GM23338 (cell line): ENCODE data around the gene LRBA. TPM values are rescaled to one million over a fixed set of nuclear protein-coding genes. Genes with fewer than 3 reads are reported as not detected.

ENCODE experiments used
- ATAC-seq: fragments of 200-7000 bp; cut with Tn5 transposase; 3 replicates; pipeline ENCODE4 v1.9.1; 2020
- DNase-seq: peaks from one replicate; pipeline ENCODE4 v3.0.0-alpha.2; 2015; ENCODE audit warnings: low spot score
- H2AFZ ChIP-seq: fragments of 200-600 bp; sonication (generic); 2 replicates; pipeline ENCODE4 v1.8.0; 2016; ENCODE audit warnings: antibody characterized with exemption, mild to moderate bottlenecking, moderate library complexity
- H3F3A ChIP-seq: fragments of 200-600 bp; sonication (generic); replicated peaks from 2 replicates; pipeline ENCODE4 v1.8.0; 2017; ENCODE audit warnings: antibody characterized with exemption, mixed run types, low read depth
- H3K27ac ChIP-seq: fragments of 200-600 bp; sonication (generic); 2 replicates; pipeline ENCODE4 v1.6.1; 2016; ENCODE audit warnings: low read depth
- H3K27me3 ChIP-seq: fragments of 200-600 bp; sonication (generic); 2 replicates; pipeline ENCODE4 v1.8.0; 2016; ENCODE audit warnings: mild to moderate bottlenecking, mixed run types, moderate library complexity; ENCODE audit not compliant: insufficient read depth
- H3K36me3 ChIP-seq: fragments of 200-600 bp; sonication (generic); 2 replicates; pipeline ENCODE4 v1.8.0; 2016; ENCODE audit warnings: mild to moderate bottlenecking; ENCODE audit not compliant: insufficient read depth
- H3K4me1 ChIP-seq: fragments of 200-600 bp; sonication (generic); 2 replicates; pipeline ENCODE4 v1.8.0; 2016; ENCODE audit warnings: mild to moderate bottlenecking, moderate library complexity; ENCODE audit not compliant: insufficient read depth
- H3K4me2 ChIP-seq: fragments of 200-600 bp; sonication (generic); 2 replicates; pipeline ENCODE4 v1.7.1; 2017; ENCODE audit warnings: mixed run types
- H3K4me3 ChIP-seq: fragments of 200-600 bp; sonication (generic); 2 replicates; pipeline ENCODE4 v1.6.1; 2016; ENCODE audit warnings: mixed run types
- H3K79me2 ChIP-seq: fragments of 200-600 bp; sonication (generic); replicated peaks from 2 replicates; pipeline ENCODE4 v1.8.0; 2017; ENCODE audit warnings: mild to moderate bottlenecking; ENCODE audit not compliant: insufficient read depth
- H3K9me2 ChIP-seq: fragments of 200-600 bp; sonication (generic); 2 replicates; pipeline ENCODE4 v1.8.0; 2017; ENCODE audit not compliant: insufficient read depth
- H4K20me1 ChIP-seq: fragments of 200-600 bp; sonication (generic); replicated peaks from 2 replicates; pipeline ENCODE4 v1.8.0; 2017; ENCODE audit warnings: mild to moderate bottlenecking; ENCODE audit not compliant: insufficient read depth
- H3K27ac Mint-ChIP-seq: 2 replicates; pipeline ENCODE4 v1.8.0; 2020; ENCODE audit warnings: inconsistent platforms, mild to moderate bottlenecking, moderate library complexity, mixed read lengths
- H3K27me3 Mint-ChIP-seq: 3 replicates; pipeline ENCODE4 v1.8.0; 2022; ENCODE audit warnings: low read depth, mild to moderate bottlenecking, moderate library complexity, mixed read lengths, inconsistent platforms; ENCODE audit not compliant: insufficient read depth, poor library complexity
- H3K36me3 Mint-ChIP-seq: 3 replicates; pipeline ENCODE4 v1.8.0; 2021; ENCODE audit warnings: low read depth, mild to moderate bottlenecking, inconsistent platforms, moderate library complexity, mixed read lengths
- H3K4me1 Mint-ChIP-seq: 3 replicates; pipeline ENCODE4 v1.8.0; 2020; ENCODE audit warnings: mild to moderate bottlenecking, inconsistent platforms, mixed read lengths
- H3K4me3 Mint-ChIP-seq: 3 replicates; pipeline ENCODE4 v1.8.0; 2021; ENCODE audit warnings: moderate library complexity, mild to moderate bottlenecking, inconsistent platforms, mixed read lengths
- H3K9me3 Mint-ChIP-seq: 3 replicates; pipeline ENCODE4 v1.8.0; 2020; ENCODE audit warnings: moderate library complexity, mild to moderate bottlenecking, inconsistent platforms, mixed read lengths
- CREB1 ChIP-seq: fragments of 250-450 bp; sonication (Bioruptor Pico); IDR thresholded peaks from 2 replicates; pipeline ENCODE4 v1.5.0; 2020; ENCODE audit warnings: low read depth, mild to moderate bottlenecking, moderate library complexity
- CTCF ChIP-seq, 2 experiments: fragments of 200-600 bp in 1 of 2; sonication (generic) in 1 of 2; conservative IDR thresholded peaks; 2 replicates each; pipeline versions ENCODE4 v1.5.1 to v1.6.1; 2016 to 2017; ENCODE audit warnings: antibody characterized with exemption in 2 of 2, low read depth in 2 of 2, mild to moderate bottlenecking in 2 of 2, moderate library complexity in 1 of 2
- ETS1 ChIP-seq: IDR thresholded peaks from 2 replicates; pipeline ENCODE4 v1.6.1; 2016; ENCODE audit warnings: antibody characterized with exemption
- EZH2 ChIP-seq: fragments of 200-600 bp; sonication (generic); IDR thresholded peaks from one replicate; pipeline ENCODE4 v1.8.0; 2017; ENCODE audit warnings: antibody characterized with exemption, mild to moderate bottlenecking, low read depth; ENCODE audit not compliant: unreplicated experiment
- JUNB ChIP-seq: IDR thresholded peaks from one replicate; pipeline ENCODE4 v1.6.1; 2016; ENCODE audit warnings: antibody characterized with exemption; ENCODE audit not compliant: unreplicated experiment
- POLR2AphosphoS5 ChIP-seq: IDR thresholded peaks from 2 replicates; pipeline ENCODE4 v1.6.1; 2016; ENCODE audit warnings: antibody characterized with exemption, low read depth
- REST ChIP-seq: IDR thresholded peaks from one replicate; pipeline ENCODE4 v1.6.1; 2018; ENCODE audit warnings: antibody characterized with exemption; ENCODE audit not compliant: unreplicated experiment
- STAT1 ChIP-seq: IDR thresholded peaks from one replicate; pipeline ENCODE4 v1.6.1; 2016; ENCODE audit warnings: antibody characterized with exemption; ENCODE audit not compliant: unreplicated experiment
- ZNF462 ChIP-seq: fragments of 250-450 bp; sonication (Bioruptor Pico); IDR thresholded peaks from 2 replicates; pipeline ENCODE4 v1.5.0; 2020; ENCODE audit warnings: mild to moderate bottlenecking, moderate library complexity
- polyA plus RNA-seq: library from polyadenylated mRNA; unstranded; fragments of >200 nt; fragmentation: Nextera tagmentation; extraction: Ambion mirVana; gene quantifications from 2 replicates; pipeline ENCODE4 v1.2.1, GENCODE V29; 2016
- total RNA-seq: library from RNA; depleted of rRNA; stranded (reverse); fragments of >200 nt; shearing (Covaris generic); gene quantifications from 2 replicates; pipeline ENCODE4 v1.2.3, GENCODE V29; 2014

LRBA gene
- total and polyA plus RNA-seq, 2 experiments from 2014 or later, result 23.3 to 126 TPM

- H3K36me3 ChIP-seq, result no peaks in the 10 kb centered on the region
- H2AFZ ChIP-seq, result no peak overlapping the region
- H3K9me2 ChIP-seq, result no peaks in the 10 kb centered on the region
- ATAC-seq (no peak), DNase-seq (no peak)
- H3K79me2 ChIP-seq, result no peaks in the 10 kb centered on the region
- peaks cover 14% of the 10 kb centered on the region; the same call in 2 of the 3 replicates for H3K36me3 Mint-ChIP-seq
- H3K27me3 ChIP-seq, result no peaks in the 10 kb centered on the region
- H3K4me3 ChIP-seq, result no peak overlapping the region
- no peaks in the 10 kb centered on the region; the same call in 2 of the 3 replicates for H3K9me3 Mint-ChIP-seq
- H3K27me3 Mint-ChIP-seq, result no peaks in the 10 kb centered on the region
- H3K4me1 Mint-ChIP-seq, result peaks cover 11% of the 10 kb centered on the region
- no peak for TF ChIP-seq STAT1
- no peak for TF ChIP-seq CTCF (conservative IDR thresholded peaks at IDR 0.05; ENCODE audit: low read depth in 2 of 2)
- no peak for TF ChIP-seq ZNF462 (CRISPR knock-in tag)
- no peak for TF ChIP-seq REST
- TF ChIP-seq ETS1, result no peak
- no peak for TF ChIP-seq CREB1
- TF ChIP-seq EZH2, result no peak
- TF ChIP-seq JUNB, result no peak
- TF ChIP-seq POLR2AphosphoS5, result no peak
- no peak overlapping the region for H3K27ac ChIP-seq
- no peak overlapping the region for H3K27ac Mint-ChIP-seq
- peaks cover 16% of the 10 kb centered on the region for H3K4me1 ChIP-seq
- H4K20me1 ChIP-seq, result no peaks in the 10 kb centered on the region
- H3F3A ChIP-seq, result no peaks in the 10 kb centered on the region
- no peak overlapping the region for H3K4me2 ChIP-seq
- no peak overlapping the region for H3K4me3 Mint-ChIP-seq
Measured at GRCh38 chr4:150619042-150619441, 396.0 kb downstream of the LRBA start.
